D721Med (cell line): Measurements from ENCODE around the gene TSPEAR.

Experiments used
- DNase-seq: peaks from one replicate; pipeline ENCODE4 v3.0.0; 2011; ENCODE audit warnings: low spot score; ENCODE audit not compliant: insufficient read length
- FAIRE-seq: peaks from 2 replicates; lab custom pipeline; 2011; peaks lifted over from hg19 to GRCh38; lab: Jason Lieb, UNC
- CTCF ChIP-seq: IDR thresholded peaks from 2 replicates; pipeline ENCODE4 v1.5.1; 2012; ENCODE audit warnings: mild to moderate bottlenecking, control low read depth; ENCODE audit not compliant: insufficient read depth; ENCODE audit errors: missing control alignments

Gene TSPEAR

GRCh38 chr21:44728716-44729115, 17.3 kb upstream of the TSPEAR start:
- TF ChIP-seq CTCF = no peak
- no peak for FAIRE-seq
- no peak for DNase-seq

GRCh38 chr21:44727757-44728156, 16.4 kb upstream of the TSPEAR start:
- TF ChIP-seq CTCF = no peak
- DNase-seq = no peak
- FAIRE-seq = no peak

GRCh38 chr21:44727321-44727720, 15.9 kb upstream of the TSPEAR start:
- no peak for TF ChIP-seq CTCF
- DNase-seq = no peak
- no peak for FAIRE-seq

- TF ChIP-seq CTCF = no peak
- DNase-seq (no peak), FAIRE-seq (no peak)
Observed at GRCh38 chr21:44726826-44727225, 15.5 kb upstream of the TSPEAR start.

GRCh38 chr21:44724926-44725325, 13.6 kb upstream of the TSPEAR start:
- FAIRE-seq (no peak), DNase-seq (no peak)
- no peak for TF ChIP-seq CTCF

GRCh38 chr21:44724196-44724595, 12.8 kb upstream of the TSPEAR start:
- DNase-seq (no peak), FAIRE-seq (no peak)
- no peak for TF ChIP-seq CTCF

GRCh38 chr21:44723177-44724131, 12.1 kb upstream of the TSPEAR start:
- FAIRE-seq = no peak
- DNase-seq = no peak
- no peak for TF ChIP-seq CTCF
